WTC11 (cell line): ENCODE measurements around the gene PRLR. TPM values are rescaled to one million over a fixed set of nuclear protein-coding genes. Genes with fewer than 3 reads are reported as not detected.
A peak's percentile ranks its signal among the peaks of the same experiment; 100 is the strongest.

ENCODE experiments used
- ATAC-seq: fragments of 200-7000 bp; cut with Tn5 transposase; 2 replicates; pipeline ENCODE4 v1.10.0; 2021; ENCODE audit warnings: mild to moderate bottlenecking, moderate library complexity
- CTCF ChIA-PET: fragments of 300-600 bp; sonication (Branson Sonifier 250); formaldehyde crosslinking; loops from one replicate; lab custom pipeline; 2021; ENCODE audit warnings: antibody characterized with exemption; lab: Charles Lee
- POLR2A ChIA-PET: fragments of 350-600 bp; sonication (Branson Sonifier 250); formaldehyde crosslinking; loops from one replicate; lab custom pipeline; 2021; ENCODE audit warnings: antibody characterized with exemption; lab: Charles Lee
- DNase-seq: peaks from one replicate; pipeline ENCODE4 v3.0.0; 2021; ENCODE audit warnings: low spot score
- H3K27ac Mint-ChIP-seq: 2 replicates; pipeline ENCODE4 v1.8.0; 2021; ENCODE audit warnings: mixed read lengths
- H3K27me3 Mint-ChIP-seq: 2 replicates; pipeline ENCODE4 v1.8.0; 2021; ENCODE audit warnings: low read depth, mild to moderate bottlenecking, moderate library complexity, mixed read lengths
- H3K36me3 Mint-ChIP-seq: 2 replicates; pipeline ENCODE4 v1.8.0; 2021; ENCODE audit warnings: mixed read lengths
- H3K4me1 Mint-ChIP-seq: 2 replicates; pipeline ENCODE4 v1.8.0; 2022; ENCODE audit warnings: mixed read lengths
- H3K4me3 Mint-ChIP-seq: 2 replicates; pipeline ENCODE4 v1.8.0; 2021; ENCODE audit warnings: mild to moderate bottlenecking, moderate library complexity, mixed read lengths
- H3K9me3 Mint-ChIP-seq: 2 replicates; pipeline ENCODE4 v1.8.0; 2021; ENCODE audit warnings: mixed read lengths
- ARID4B ChIP-seq: sonication (generic); formaldehyde crosslinking; IDR thresholded peaks from 2 replicates; pipeline ENCODE4 v1.8.0; 2023; ENCODE audit warnings: missing genetic modification reagents, mild to moderate bottlenecking, borderline replicate concordance
- ATF1 ChIP-seq: sonication (generic); formaldehyde crosslinking; IDR thresholded peaks from 2 replicates; pipeline ENCODE4 v1.8.1; 2023; ENCODE audit warnings: mild to moderate bottlenecking, moderate library complexity, missing genetic modification reagents
- CDX4 ChIP-seq: fragments of 250-450 bp; sonication (Bioruptor Pico); IDR thresholded peaks from 2 replicates; pipeline ENCODE4 v1.9.0; 2021; ENCODE audit warnings: moderate library complexity, mild to moderate bottlenecking, inconsistent platforms, borderline replicate concordance
- E2F5 ChIP-seq: sonication (generic); formaldehyde crosslinking; IDR thresholded peaks from 2 replicates; pipeline ENCODE4 v1.8.1; 2022; ENCODE audit warnings: mild to moderate bottlenecking, moderate library complexity, missing genetic modification reagents
- ETV6 ChIP-seq: sonication (generic); formaldehyde crosslinking; IDR thresholded peaks from 2 replicates; pipeline ENCODE4 v1.8.1; 2022; ENCODE audit warnings: mild to moderate bottlenecking, missing genetic modification reagents
- FOXK1 ChIP-seq: sonication (generic); formaldehyde crosslinking; IDR thresholded peaks from 2 replicates; pipeline ENCODE4 v1.8.0; 2022; ENCODE audit warnings: mild to moderate bottlenecking, moderate library complexity, missing genetic modification reagents
- FOXP4 ChIP-seq: sonication (generic); formaldehyde crosslinking; IDR thresholded peaks from 2 replicates; pipeline ENCODE4 v1.8.0; 2022; ENCODE audit warnings: mild to moderate bottlenecking, missing genetic modification reagents
- GABPB1 ChIP-seq: sonication (generic); formaldehyde crosslinking; IDR thresholded peaks from 2 replicates; pipeline ENCODE4 v1.8.1; 2023; ENCODE audit warnings: mild to moderate bottlenecking, missing genetic modification reagents
- GTF2I ChIP-seq: fragments of 250-450 bp; sonication (Bioruptor Pico); conservative IDR thresholded peaks from 2 replicates; pipeline ENCODE4 v1.4.0; 2021; ENCODE audit warnings: mild to moderate bottlenecking
- HMGXB4 ChIP-seq: sonication (generic); formaldehyde crosslinking; IDR thresholded peaks from 2 replicates; pipeline ENCODE4 v1.8.1; 2023; ENCODE audit warnings: mild to moderate bottlenecking, moderate library complexity, missing genetic modification reagents
- IRF1 ChIP-seq: sonication (generic); formaldehyde crosslinking; IDR thresholded peaks from 2 replicates; pipeline ENCODE4 v1.8.0; 2023; ENCODE audit warnings: missing genetic modification reagents
- JAZF1 ChIP-seq: fragments of 250-450 bp; sonication (Bioruptor Pico); IDR thresholded peaks from 2 replicates; pipeline ENCODE4 v1.9.0; 2021; ENCODE audit warnings: moderate library complexity, mild to moderate bottlenecking, inconsistent platforms
- JUN ChIP-seq: sonication (generic); formaldehyde crosslinking; IDR thresholded peaks from 2 replicates; pipeline ENCODE4 v1.8.0; 2023; ENCODE audit warnings: mild to moderate bottlenecking, missing genetic modification reagents
- KAT7 ChIP-seq: sonication (generic); formaldehyde crosslinking; IDR thresholded peaks from 2 replicates; pipeline ENCODE4 v1.8.1; 2023; ENCODE audit warnings: missing genetic modification reagents, mild to moderate bottlenecking, borderline replicate concordance
- MAX ChIP-seq: sonication (generic); formaldehyde crosslinking; IDR thresholded peaks from 2 replicates; pipeline ENCODE4 v1.8.0; 2022; ENCODE audit warnings: mild to moderate bottlenecking, missing genetic modification reagents
- MLX ChIP-seq: sonication (generic); formaldehyde crosslinking; IDR thresholded peaks from 2 replicates; pipeline ENCODE4 v1.8.1; 2023; ENCODE audit warnings: mild to moderate bottlenecking, missing genetic modification reagents, moderate library complexity
- MXD4 ChIP-seq: fragments of 250-450 bp; sonication (Bioruptor Pico); IDR thresholded peaks from 2 replicates; pipeline ENCODE4 v1.8.0; 2021; ENCODE audit warnings: mild to moderate bottlenecking, moderate library complexity, borderline replicate concordance
- RORB ChIP-seq: fragments of 250-450 bp; sonication (Bioruptor Pico); IDR thresholded peaks from 2 replicates; pipeline ENCODE4 v1.9.0; 2021; ENCODE audit warnings: mild to moderate bottlenecking
- TP53 ChIP-seq: sonication (generic); formaldehyde crosslinking; IDR thresholded peaks from 2 replicates; pipeline ENCODE4 v1.8.1; 2023; ENCODE audit warnings: mild to moderate bottlenecking, missing genetic modification reagents
- ZMAT4 ChIP-seq: fragments of 250-450 bp; sonication (Bioruptor Pico); IDR thresholded peaks from 2 replicates; pipeline ENCODE4 v1.9.0; 2021; ENCODE audit warnings: mild to moderate bottlenecking
- ZNF232 ChIP-seq: sonication (generic); formaldehyde crosslinking; IDR thresholded peaks from 2 replicates; pipeline ENCODE4 v1.8.0; 2022; ENCODE audit warnings: mild to moderate bottlenecking, missing genetic modification reagents
- ZNF416 ChIP-seq: fragments of 250-450 bp; sonication (Bioruptor Pico); IDR thresholded peaks from 2 replicates; pipeline ENCODE4 v1.9.0; 2021; ENCODE audit warnings: mild to moderate bottlenecking, inconsistent platforms
- ZNF512 ChIP-seq: sonication (generic); formaldehyde crosslinking; IDR thresholded peaks from 2 replicates; pipeline ENCODE4 v1.8.1; 2022; ENCODE audit warnings: missing genetic modification reagents, borderline replicate concordance
- total RNA-seq: library from RNA; stranded (reverse); gene quantifications from 3 replicates; pipeline ENCODE4 v1.2.3, GENCODE V29; 2021

The PRLR gene
- total RNA-seq, 1 experiment from 2014 or later, result 3.2 TPM

- TF ChIP-seq RORB (CRISPR knock-in tag) (no peak), ZNF232 (CRISPR knock-in tag) (no peak), ARID4B (CRISPR knock-in tag) (no peak), FOXK1 (CRISPR knock-in tag) (no peak), CDX4 (CRISPR knock-in tag) (no peak), MXD4 (CRISPR knock-in tag) (no peak), E2F5 (CRISPR knock-in tag) (no peak), GABPB1 (CRISPR knock-in tag) (no peak), GTF2I (CRISPR knock-in tag) (no peak)
Measured at GRCh38 chr5:35183556-35183955, 46.7 kb downstream of the PRLR start (continued).

- H3K27me3 Mint-ChIP-seq, result no peaks in the 10 kb centered on the region
- ATAC-seq (peak; percentile 85), DNase-seq (peak; percentile 71)
- H3K4me3 Mint-ChIP-seq, result no peak overlapping the region
- CTCF ChIA-PET, result interaction anchor here (0.6 to 2.7 kb wide), 7 partner anchors 16 to 416 kb away, joined by 3 to 9 read pairs (median 4); no protein-coding TSS in a partner anchor
- H3K4me1 Mint-ChIP-seq, result peaks cover 14% of the 10 kb centered on the region
- H3K36me3 Mint-ChIP-seq, result no peaks in the 10 kb centered on the region
- no peak overlapping the region for H3K27ac Mint-ChIP-seq
- POLR2A ChIA-PET, result no interaction called here
- no peaks in the 10 kb centered on the region for H3K9me3 Mint-ChIP-seq
- TF ChIP-seq JAZF1 (no peak), KAT7 (no peak), ZMAT4 (CRISPR knock-in tag) (no peak), JUN (CRISPR knock-in tag) (no peak), MLX (no peak), ETV6 (CRISPR knock-in tag) (no peak), IRF1 (CRISPR knock-in tag) (no peak), MAX (no peak), TP53 (CRISPR knock-in tag) (no peak), ZNF416 (no peak), FOXP4 (no peak), ZNF512 (no peak), HMGXB4 (CRISPR knock-in tag) (no peak), ATF1 (CRISPR knock-in tag) (no peak)
Measured at GRCh38 chr5:35182910-35183535, 47.3 kb downstream of the PRLR start.
